Fibroblast of lung (primary cell): ENCODE results near the gene MYRF.

ENCODE experiments used
- EZH2 ChIP-seq: IDR thresholded peaks from 2 replicates; pipeline ENCODE4 v1.5.1; 2012; ENCODE audit warnings: low read length, control low read depth, mild to moderate bottlenecking; ENCODE audit errors: missing control alignments
- TF ChIP-seq, protein P1 (sequence below), 2 donors: IDR thresholded peaks in 1 of 2; conservative IDR thresholded peaks in 1 of 2; 1 replicate in 1 of 2; 2 replicates in 1 of 2; pipeline ENCODE4 v1.5.1; 2011 to 2012; ENCODE audit warnings: low read length in 2 of 2, control low read depth in 1 of 2, inconsistent platforms in 1 of 2, low read depth in 1 of 2, mild to moderate bottlenecking in 1 of 2

DNA sequence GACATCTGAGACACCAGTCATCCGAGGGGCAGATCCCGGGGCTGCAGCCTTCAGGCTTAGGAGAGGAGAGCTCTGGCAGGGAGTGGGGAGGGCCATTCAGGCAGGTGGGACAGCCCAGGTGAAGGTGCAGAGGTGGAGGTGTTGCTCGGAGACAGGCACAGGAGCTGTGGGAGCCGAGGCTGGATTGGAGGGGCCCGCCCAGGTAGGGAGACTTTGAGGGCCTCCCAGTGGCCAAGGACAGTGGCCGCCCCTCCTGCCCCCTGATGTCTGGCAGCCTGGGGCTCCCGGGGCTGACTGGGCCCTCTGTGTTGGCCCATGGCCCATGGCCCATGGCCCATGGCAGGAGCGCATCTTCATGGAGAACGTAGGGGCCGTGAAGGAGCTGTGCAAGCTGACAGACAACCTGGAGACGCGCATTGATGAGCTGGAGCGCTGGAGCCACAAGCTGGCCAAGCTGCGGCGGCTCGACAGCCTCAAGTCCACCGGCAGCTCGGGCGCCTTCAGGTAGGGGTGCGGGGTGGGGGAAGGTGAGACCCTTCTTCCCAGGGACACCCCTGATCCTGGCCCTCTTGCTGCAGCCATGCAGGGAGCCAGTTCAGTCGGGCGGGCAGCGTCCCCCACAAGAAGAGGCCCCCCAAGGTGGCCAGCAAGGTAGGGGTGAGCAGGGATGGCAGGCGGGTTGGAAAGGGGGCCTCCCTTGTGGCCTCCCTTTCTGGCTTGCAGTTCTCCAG, 26.6 kb downstream of the MYRF start:
- TF ChIP-seq, protein P1, sequence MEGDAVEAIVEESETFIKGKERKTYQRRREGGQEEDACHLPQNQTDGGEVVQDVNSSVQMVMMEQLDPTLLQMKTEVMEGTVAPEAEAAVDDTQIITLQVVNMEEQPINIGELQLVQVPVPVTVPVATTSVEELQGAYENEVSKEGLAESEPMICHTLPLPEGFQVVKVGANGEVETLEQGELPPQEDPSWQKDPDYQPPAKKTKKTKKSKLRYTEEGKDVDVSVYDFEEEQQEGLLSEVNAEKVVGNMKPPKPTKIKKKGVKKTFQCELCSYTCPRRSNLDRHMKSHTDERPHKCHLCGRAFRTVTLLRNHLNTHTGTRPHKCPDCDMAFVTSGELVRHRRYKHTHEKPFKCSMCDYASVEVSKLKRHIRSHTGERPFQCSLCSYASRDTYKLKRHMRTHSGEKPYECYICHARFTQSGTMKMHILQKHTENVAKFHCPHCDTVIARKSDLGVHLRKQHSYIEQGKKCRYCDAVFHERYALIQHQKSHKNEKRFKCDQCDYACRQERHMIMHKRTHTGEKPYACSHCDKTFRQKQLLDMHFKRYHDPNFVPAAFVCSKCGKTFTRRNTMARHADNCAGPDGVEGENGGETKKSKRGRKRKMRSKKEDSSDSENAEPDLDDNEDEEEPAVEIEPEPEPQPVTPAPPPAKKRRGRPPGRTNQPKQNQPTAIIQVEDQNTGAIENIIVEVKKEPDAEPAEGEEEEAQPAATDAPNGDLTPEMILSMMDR (conservative IDR thresholded peaks at IDR 0.05 in 1 of 2, IDR thresholded peaks at IDR 0.05 in 1 of 2; ENCODE audit: low read depth in 1 of 2, low read length in 2 of 2) = no peak
- no peak for TF ChIP-seq EZH2
